ENCODE data around the gene SETBP1. TPM values are rescaled to one million over a fixed set of nuclear protein-coding genes. Genes with fewer than 3 reads are reported as not detected.

Gene SETBP1
- total RNA-seq, 2 donors from 2014 or later = 17.3 to 20.1 TPM

GRCh38 chr18:44812426-44812825 lies 131.7 kb downstream of the SETBP1 start:
- TF ChIP-seq CTCF (conservative IDR thresholded peaks at IDR 0.05) = no peak
- peaks cover 12% of the 10 kb centered on the region for H3K36me3 ChIP-seq (ENCODE audit: control insufficient read depth, insufficient read depth, low read length)
- H3K4me1 Mint-ChIP-seq = peaks cover 13% of the 10 kb centered on the region
- no peak overlapping the region for H3K4me3 Mint-ChIP-seq
- H3K9me3 ChIP-seq (ENCODE audit: control insufficient read depth, low read length) = no peaks in the 10 kb centered on the region
- no peaks in the 10 kb centered on the region for H3K4me1 ChIP-seq (ENCODE audit: control insufficient read depth, insufficient read depth, low read length)
- no peaks in the 10 kb centered on the region for H3K27me3 Mint-ChIP-seq (ENCODE audit: insufficient read depth)
- H3K9ac ChIP-seq (ENCODE audit: extremely low read depth, low read length, poor library complexity, severe bottlenecking) = no peak overlapping the region
- H3K36me3 Mint-ChIP-seq (ENCODE audit: low read depth) = no peaks in the 10 kb centered on the region
- no peak overlapping the region for H3K27ac Mint-ChIP-seq
- no peak overlapping the region for H3K4me3 ChIP-seq (ENCODE audit: low read length)
- H3K27ac ChIP-seq (ENCODE audit: low read depth, low read length) = no peak overlapping the region
- H3K9me3 Mint-ChIP-seq = no peaks in the 10 kb centered on the region
- no peak for DNase-seq
- 100% methylated on average over 1 of the region's 1 CpG; no CpG with 5 or more reads in 1 of the 2 experiments for WGBS, 2 experiments (ENCODE audit: insufficient coverage in 1 of 2, insufficient read length in 1 of 2)
- H3K27me3 ChIP-seq (ENCODE audit: control insufficient read depth, insufficient read depth, low read length, poor library complexity, severe bottlenecking) = no peaks in the 10 kb centered on the region

- DNase-seq = no peak
- 92 to 100% methylated on average over 3 to 4 of the region's 4 CpGs for WGBS, 2 experiments (ENCODE audit: insufficient coverage in 1 of 2, insufficient read length in 1 of 2)
- Histone ChIP-seq H3K27ac (ENCODE audit: low read depth, low read length) (no peak overlapping the region), H3K36me3 (ENCODE audit: control insufficient read depth, insufficient read depth, low read length) (peaks cover 12% of the 10 kb centered on the region), H3K27me3 (ENCODE audit: control insufficient read depth, insufficient read depth, low read length, poor library complexity, severe bottlenecking) (no peaks in the 10 kb centered on the region), H3K9ac (ENCODE audit: extremely low read depth, low read length, poor library complexity, severe bottlenecking) (no peak overlapping the region), H3K4me1 (ENCODE audit: control insufficient read depth, insufficient read depth, low read length) (no peaks in the 10 kb centered on the region), H3K9me3 (ENCODE audit: control insufficient read depth, low read length) (no peaks in the 10 kb centered on the region), H3K4me3 (ENCODE audit: low read length) (no peak overlapping the region)
- Mint-ChIP-seq H3K4me3 (no peak overlapping the region), H3K27ac (no peak overlapping the region), H3K27me3 (ENCODE audit: insufficient read depth) (no peaks in the 10 kb centered on the region), H3K4me1 (peaks cover 1% of the 10 kb centered on the region), H3K9me3 (no peaks in the 10 kb centered on the region), H3K36me3 (ENCODE audit: low read depth) (no peaks in the 10 kb centered on the region)
- no peak for TF ChIP-seq CTCF (conservative IDR thresholded peaks at IDR 0.05)
Measured at GRCh38 chr18:44813586-44813985, 132.9 kb downstream of the SETBP1 start.

GRCh38 chr18:44815108-44815507 lies 134.4 kb downstream of the SETBP1 start:
- WGBS, 2 experiments (ENCODE audit: insufficient coverage in 1 of 2, insufficient read length in 1 of 2) = 94 to 95% methylated on average over 5 to 6 of the region's 6 CpGs

More at GRCh38 chr18:44815108-44815507, 134.4 kb downstream of the SETBP1 start:
- H3K27me3 Mint-ChIP-seq (ENCODE audit: insufficient read depth) = no peaks in the 10 kb centered on the region
- H3K36me3 ChIP-seq (ENCODE audit: control insufficient read depth, insufficient read depth, low read length) = peaks cover 12% of the 10 kb centered on the region
- H3K27me3 ChIP-seq (ENCODE audit: control insufficient read depth, insufficient read depth, low read length, poor library complexity, severe bottlenecking) = no peaks in the 10 kb centered on the region
- H3K9ac ChIP-seq (ENCODE audit: extremely low read depth, low read length, poor library complexity, severe bottlenecking) = no peak overlapping the region
- no peaks in the 10 kb centered on the region for H3K4me1 Mint-ChIP-seq
- TF ChIP-seq CTCF (conservative IDR thresholded peaks at IDR 0.05) = no peak
- no peaks in the 10 kb centered on the region for H3K9me3 ChIP-seq (ENCODE audit: control insufficient read depth, low read length)
- no peaks in the 10 kb centered on the region for H3K36me3 Mint-ChIP-seq (ENCODE audit: low read depth)
- H3K4me3 Mint-ChIP-seq = no peak overlapping the region
- no peak overlapping the region for H3K27ac Mint-ChIP-seq
- DNase-seq = no peak
- peak overlapping the region; percentile 94 for H3K27ac ChIP-seq (ENCODE audit: low read depth, low read length)
- no peaks in the 10 kb centered on the region for H3K9me3 Mint-ChIP-seq
- H3K4me3 ChIP-seq (ENCODE audit: low read length) = no peak overlapping the region
- H3K4me1 ChIP-seq (ENCODE audit: control insufficient read depth, insufficient read depth, low read length) = peaks cover 6% of the 10 kb centered on the region

Data from endodermal cell (in vitro differentiated cells).